NCI-H1417 treated with DMSO at 0.1 percent for 48 hours (cell line): Measurements from ENCODE around the gene UBAC2.
"Not testable (repeated sequence)": the region's sequence is repeated elsewhere in the genome, so short reads cannot be mapped to it uniquely, and the experiment has no call there.

Experiments used
- DNase-seq: peaks from one replicate; lab custom pipeline; 2025; lab: John Stamatoyannopoulos, UW

Gene UBAC2

GRCh38 chr13:99379856-99380801, 179.5 kb downstream of the UBAC2 start:
- no peak for DNase-seq

- no peak for DNase-seq
Observed at GRCh38 chr13:99380921-99381645, 180.4 kb downstream of the UBAC2 start.

- DNase-seq: no peak
Observed at GRCh38 chr13:99381766-99382165, 181.1 kb downstream of the UBAC2 start.

GRCh38 chr13:99382428-99383133, 181.9 kb downstream of the UBAC2 start:
- DNase-seq: no peak

- DNase-seq: no peak
Observed at GRCh38 chr13:99383511-99383921, 182.9 kb downstream of the UBAC2 start.

- no peak for DNase-seq
Observed at GRCh38 chr13:99383946-99384345, 183.3 kb downstream of the UBAC2 start.

- no peak for DNase-seq
Observed at GRCh38 chr13:99384468-99384867, 183.8 kb downstream of the UBAC2 start.

GRCh38 chr13:99385161-99385560, 184.5 kb downstream of the UBAC2 start:
- DNase-seq: no peak

- DNase-seq: no peak
Observed at GRCh38 chr13:99385940-99386339, 185.3 kb downstream of the UBAC2 start.

- no peak for DNase-seq
Observed at GRCh38 chr13:99386495-99386894, 185.8 kb downstream of the UBAC2 start.

- no peak for DNase-seq
Observed at GRCh38 chr13:99386911-99387788, 186.5 kb downstream of the UBAC2 start.

GRCh38 chr13:99388334-99388923, 187.8 kb downstream of the UBAC2 start:
- DNase-seq: no peak

GRCh38 chr13:99389094-99389493, 188.4 kb downstream of the UBAC2 start:
- not testable (repeated sequence) for DNase-seq

- no peak for DNase-seq
Observed at GRCh38 chr13:99389520-99390304, 189.1 kb downstream of the UBAC2 start.

- no peak for DNase-seq
Observed at GRCh38 chr13:99390601-99391000, 189.9 kb downstream of the UBAC2 start.

- no peak for DNase-seq
Observed at GRCh38 chr13:99391781-99392469, 191.3 kb downstream of the UBAC2 start.

- no peak for DNase-seq
Observed at GRCh38 chr13:99392470-99393135, 191.9 kb downstream of the UBAC2 start.

- not testable (repeated sequence) for DNase-seq
Observed at GRCh38 chr13:99393391-99393790, 192.7 kb downstream of the UBAC2 start.
